ENCODE results near the gene ATP2B2.
"Not testable (repeated sequence)": the region's sequence is repeated elsewhere in the genome, so short reads cannot be mapped to it uniquely, and the experiment has no call there.

The ATP2B2 gene

DNA sequence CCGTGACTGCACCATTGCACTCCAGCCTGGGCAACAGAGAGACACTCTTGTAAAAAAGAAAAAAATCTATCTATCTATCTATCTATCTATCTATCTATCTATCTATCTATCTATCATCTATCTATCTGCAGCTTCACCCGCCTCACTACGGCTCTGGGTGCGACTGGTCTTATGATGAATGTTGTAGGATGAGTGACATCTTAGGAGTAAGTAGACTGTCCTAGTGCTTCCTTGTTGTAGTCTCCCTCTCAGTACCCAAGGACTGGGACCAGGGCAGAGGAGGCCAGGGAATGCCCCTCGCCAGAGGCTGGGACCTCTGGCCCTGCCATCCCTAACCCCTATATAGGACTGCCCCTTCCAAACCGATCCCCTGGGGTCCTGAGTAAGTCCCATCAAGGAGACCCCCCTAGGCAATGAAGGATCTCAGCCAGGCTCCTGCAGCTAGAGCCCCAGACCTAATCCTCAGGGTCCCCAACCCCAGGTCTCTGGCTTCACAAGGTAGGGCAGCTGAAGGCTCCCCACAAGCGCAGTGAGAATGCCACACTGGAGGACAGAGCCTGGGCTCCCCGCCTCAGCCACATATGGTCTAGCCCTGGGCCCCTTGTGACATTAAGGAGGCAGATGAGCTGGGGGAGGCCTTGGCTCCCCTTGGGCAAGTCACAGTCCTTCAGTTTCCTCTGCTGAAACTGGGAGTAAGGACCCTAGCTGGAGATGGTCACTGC, 183.6 kb downstream of the ATP2B2 start:
- no peak for DNase-seq (ENCODE audit: low read depth)

DNA sequence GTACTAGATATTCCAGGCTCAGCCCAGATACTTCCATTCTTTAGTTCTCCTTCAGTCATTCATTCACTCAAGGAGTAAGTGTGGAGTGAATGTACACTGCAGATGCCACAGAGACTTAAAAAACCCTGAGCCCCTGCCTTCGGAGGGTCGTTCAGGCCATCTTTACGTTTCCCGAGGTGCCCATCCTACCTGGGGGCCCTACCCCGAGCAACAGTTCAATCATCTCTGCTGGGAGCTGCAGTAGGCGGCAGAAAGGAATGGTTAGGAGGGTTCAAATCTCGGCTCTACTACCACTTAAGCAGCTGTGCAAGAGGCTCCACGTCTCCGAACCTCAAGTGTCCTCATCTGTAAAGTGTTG, 185.1 kb downstream of the ATP2B2 start:
- DNase-seq (ENCODE audit: low read depth) = no peak

DNA sequence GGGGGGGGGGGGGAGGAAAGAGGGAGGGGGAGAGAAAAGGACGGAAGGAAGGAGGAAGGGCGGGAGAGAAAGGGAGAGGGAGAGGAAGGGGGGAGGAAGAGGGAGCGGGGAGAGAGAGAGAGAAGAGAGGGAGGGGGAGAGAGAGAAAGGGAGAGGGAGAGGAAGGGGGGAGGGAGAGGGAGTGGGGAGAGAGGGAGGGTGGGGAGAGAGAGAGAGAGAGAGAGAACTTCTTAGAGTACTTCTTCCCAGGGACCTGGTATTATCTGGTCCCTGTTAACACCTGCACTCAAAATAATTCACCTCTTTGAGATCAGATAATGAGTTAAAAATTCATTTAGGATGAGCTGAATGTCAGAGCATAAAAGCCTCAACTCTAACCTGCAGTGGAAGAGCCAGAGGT, 185.6 kb downstream of the ATP2B2 start:
- DNase-seq (ENCODE audit: low read depth) = no peak

DNA sequence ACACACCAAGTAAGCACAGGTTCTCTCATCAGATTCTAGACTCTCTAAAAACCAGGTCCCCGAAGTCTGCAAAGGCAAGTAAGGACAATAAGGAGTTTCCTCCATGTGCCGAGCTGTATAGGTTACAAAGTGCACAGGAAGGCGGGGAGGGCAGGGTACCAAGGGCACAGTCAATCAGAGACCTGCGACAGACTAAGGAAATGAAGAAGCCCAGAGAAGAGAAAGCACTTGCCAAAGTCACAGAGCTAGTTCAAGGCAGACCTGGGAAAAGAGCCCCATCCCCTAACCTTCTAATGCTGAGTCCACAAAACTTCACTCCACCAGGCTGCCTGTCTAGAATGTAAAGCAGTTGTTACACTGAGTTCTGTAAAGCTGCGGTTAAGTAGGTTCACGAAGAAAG, 186.1 kb downstream of the ATP2B2 start:
- no peak for DNase-seq (ENCODE audit: low read depth)

DNA sequence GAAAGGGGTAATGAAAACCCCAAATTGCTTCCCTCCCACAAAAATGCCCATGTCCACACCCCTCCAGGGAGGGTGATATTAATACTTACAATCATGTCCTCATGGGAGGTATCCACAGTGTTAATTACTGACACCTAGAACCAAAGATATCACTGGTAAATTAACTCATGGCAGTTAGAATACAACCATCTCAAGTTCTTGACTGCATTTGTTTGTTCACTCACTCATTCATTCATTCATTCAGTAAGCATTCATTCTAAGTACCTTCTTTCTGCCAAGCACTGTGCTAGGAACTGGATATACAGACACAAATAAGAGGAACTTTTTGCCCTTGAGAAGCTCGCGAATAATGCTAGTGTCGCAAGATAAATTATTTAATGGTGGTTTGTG, 187.4 kb downstream of the ATP2B2 start:
- no peak for DNase-seq (ENCODE audit: low read depth)

DNA sequence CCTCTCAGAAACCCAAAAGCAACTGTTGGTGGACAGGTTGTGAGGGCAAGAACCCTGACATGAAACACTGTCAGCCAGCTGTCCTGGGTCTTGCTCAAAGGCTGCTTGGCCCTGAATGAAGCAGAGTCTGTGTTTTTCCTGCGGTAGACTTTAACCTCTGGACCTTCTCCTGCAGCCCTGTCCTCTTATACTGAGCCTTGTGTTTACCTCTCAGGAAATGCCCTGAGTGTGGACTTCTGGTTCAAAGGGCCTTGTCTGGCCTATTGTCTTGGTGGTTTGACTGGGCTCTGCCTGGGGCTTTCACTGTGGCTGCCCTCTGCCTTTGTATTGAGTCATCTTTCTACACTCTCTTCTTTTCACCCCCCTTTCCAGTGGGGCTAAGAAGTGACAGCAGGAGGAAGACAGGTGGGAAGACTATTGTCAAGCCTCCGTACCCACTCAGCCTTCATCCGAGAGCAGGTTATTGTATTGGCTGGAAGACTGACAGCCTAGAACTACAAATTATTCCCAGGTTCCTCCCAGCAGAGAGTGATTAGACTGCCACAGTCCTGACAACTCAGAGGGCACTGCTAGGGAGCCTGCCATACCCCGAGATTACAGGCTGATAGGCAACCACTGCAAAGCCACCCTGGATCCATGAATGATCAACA, 187.9 kb downstream of the ATP2B2 start:
- DNase-seq (ENCODE audit: low read depth) = no peak

DNA sequence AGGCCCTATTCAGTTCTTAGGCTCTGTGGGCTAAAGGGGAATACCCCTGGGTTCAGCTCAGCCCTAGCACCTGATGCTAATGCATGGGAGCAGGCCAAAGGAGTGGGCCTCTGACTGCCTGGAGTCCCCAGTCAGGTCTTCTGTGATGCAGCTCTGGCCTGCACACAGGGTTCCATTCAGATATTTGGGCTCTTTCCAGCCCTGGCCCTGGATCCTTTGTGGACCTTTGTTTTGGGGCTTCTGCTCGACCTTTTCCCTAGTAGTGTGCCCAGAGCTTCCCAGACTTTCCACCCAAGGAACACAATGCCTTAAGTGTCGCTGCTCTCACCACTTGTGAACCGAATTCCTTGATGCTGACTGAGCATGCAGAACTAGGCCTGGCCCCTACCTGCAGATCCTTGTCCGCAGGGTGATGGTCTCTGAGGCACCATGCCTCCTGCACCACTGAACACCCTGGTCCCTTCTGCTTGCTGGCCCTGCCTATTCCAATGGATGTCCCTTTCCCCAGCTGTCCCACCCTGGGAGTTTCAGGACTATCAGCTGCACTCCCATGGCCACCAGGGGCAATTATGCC, 189.5 kb downstream of the ATP2B2 start:
- no peak for DNase-seq (ENCODE audit: low read depth)

DNA sequence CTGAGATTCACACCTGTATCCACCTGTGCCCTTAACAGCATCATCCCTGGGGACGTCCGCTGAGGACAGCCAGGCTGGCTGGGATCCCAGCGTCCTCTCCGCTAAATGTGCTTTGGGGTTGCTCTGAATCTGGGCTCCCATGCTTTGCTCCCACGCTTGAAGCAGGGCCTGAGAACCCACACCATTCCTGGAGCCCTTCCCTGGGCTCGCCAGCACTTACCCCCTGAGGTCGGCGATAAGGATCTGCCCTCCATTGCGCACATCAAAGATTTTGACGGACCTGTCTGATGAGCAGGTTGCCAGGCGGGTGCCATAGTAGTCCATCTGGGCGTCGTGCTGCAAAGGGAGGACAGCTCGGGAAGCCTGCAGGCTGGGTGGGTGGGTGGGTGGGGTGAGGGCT, 190.3 kb downstream of the ATP2B2 start:
- no peak for DNase-seq (ENCODE audit: low read depth)

DNA sequence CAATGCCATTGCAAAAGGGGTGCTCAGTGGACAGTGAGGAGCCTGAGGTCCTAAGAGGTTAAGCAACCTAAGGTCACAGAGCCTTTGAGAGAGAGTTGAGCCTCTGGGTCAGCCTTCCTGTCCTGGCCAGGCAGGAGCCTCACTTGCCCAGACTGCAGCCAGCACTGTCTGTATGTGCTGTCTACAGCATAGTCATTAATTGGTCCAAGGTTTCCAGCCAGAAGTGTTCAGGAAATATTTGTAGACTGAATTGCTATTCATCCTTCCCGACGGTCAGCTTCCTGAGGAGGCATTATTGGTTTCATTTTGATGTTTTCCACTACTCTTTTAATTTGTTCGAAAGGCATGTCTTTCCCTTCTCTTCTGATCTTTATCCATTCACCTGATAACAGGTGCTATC, 192.5 kb downstream of the ATP2B2 start:
- no peak for DNase-seq (ENCODE audit: low read depth)

DNA sequence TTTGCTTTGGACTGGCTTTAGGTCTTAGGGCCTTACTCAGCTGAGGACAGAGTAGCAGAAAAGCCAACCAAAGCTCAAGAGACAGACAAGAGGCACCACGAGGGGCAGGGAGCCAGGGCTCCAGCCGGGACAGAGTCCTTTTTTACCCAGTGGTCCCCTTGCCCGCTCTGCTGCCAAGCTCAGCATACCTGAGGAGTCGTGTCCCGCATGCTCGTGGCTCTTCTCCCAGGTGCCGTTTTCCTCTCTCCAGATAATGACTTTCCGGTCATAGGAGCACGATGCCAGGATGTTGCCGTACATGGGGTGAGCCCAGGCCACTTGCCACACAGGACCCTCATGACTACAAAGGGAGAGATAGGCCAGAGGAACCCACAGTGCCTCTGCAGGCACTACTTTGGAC, 193.0 kb downstream of the ATP2B2 start:
- DNase-seq (ENCODE audit: low read depth) = no peak

DNA sequence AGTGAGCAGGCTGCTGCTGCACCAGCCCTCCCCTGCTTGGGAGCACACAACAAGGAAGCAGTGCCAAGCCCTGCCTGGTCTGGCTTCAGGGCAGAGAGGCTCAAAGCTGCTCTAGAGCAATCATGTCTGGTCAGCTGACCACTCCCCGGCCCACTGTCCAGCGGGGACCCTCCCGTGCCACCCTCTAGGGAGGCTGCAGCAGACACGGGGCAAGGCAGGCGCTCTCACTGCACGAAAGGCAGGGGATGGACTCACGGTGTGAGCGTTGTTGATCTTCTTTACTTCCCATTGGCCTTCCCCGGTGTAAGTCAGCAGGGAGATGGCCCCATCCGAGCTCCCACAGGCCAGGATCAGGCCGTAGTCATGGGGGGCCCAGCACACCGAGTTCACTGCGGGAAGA, 193.7 kb downstream of the ATP2B2 start:
- no peak for DNase-seq (ENCODE audit: low read depth)

DNA sequence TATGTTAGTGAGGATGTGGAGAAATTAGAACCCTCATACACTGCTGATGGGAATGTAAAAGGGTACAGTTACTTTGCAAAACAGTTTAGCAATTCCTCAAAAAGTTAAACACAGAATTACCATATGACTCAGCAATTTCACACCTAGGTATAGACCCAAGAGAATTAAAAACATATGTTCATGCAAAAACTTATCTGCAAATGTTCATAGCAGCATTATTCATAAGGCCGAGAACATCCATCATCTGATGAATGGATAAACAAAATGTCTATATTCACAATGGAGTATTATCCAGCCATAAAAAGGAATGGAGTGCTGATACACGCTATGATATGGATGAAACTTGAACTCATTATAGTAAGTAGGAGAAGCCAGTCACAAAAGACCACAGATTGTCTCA, 194.8 kb downstream of the ATP2B2 start:
- no peak for DNase-seq (ENCODE audit: low read depth)

DNA sequence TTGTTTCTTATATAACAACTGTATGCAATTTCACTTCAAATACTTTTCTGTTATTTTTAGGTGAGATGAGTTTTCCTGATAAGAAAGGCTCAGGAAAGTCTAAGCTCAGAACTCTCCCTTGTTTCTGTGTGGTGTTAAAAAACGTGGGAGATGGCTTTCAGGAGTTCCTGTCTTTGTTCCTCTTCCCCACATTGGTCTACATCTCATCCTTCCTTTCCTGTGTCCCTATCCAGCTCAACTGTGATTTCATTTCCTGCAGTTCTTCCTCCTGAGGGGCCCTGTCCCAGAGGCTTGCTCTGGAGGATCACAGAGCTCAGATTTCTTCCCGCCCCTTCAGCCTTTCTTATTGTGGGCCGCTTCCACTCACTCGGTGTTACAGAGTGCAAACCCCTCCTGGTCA, 195.7 kb downstream of the ATP2B2 start:
- no peak for DNase-seq (ENCODE audit: low read depth)

DNA sequence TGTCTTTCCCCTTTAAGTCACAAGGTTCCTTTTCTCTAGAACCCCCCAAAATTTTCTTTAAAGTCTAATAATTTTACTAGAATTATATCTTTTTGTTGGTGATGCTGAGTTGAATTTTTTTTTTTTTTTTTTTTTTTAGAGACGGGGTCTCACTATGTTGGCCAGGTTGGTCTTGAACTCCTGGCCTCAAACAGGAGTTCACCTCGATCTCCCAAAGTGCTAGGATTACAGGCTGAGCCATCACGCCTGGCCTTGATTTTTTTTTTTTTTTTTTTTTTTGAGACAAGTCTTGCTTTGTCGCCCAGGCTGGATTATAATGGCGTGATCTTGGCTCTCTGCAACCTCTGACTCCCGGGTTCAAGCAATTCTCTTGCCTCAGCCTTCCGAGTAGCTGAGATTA, 196.7 kb downstream of the ATP2B2 start:
- no peak for DNase-seq (ENCODE audit: low read depth)

DNA sequence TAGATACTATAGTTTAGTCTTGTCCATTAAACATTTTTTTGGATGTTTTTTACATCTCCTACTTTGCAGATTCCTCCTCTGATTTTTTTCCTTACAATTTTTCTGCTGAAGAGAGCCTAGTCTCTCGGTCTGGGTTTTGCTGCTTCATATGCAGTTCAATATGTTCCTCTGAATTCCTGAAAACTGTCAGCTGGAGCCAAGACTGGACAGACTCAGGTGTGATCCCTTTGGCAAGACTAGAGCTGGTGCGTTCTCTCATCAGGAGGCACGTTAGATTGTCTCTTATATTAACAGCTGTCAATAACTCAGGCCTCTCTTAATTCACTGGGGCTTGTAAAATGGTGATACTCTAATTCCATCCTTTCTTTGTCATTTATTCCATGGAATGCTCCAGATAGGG, 199.2 kb downstream of the ATP2B2 start:
- DNase-seq (ENCODE audit: low read depth) = no peak

DNA sequence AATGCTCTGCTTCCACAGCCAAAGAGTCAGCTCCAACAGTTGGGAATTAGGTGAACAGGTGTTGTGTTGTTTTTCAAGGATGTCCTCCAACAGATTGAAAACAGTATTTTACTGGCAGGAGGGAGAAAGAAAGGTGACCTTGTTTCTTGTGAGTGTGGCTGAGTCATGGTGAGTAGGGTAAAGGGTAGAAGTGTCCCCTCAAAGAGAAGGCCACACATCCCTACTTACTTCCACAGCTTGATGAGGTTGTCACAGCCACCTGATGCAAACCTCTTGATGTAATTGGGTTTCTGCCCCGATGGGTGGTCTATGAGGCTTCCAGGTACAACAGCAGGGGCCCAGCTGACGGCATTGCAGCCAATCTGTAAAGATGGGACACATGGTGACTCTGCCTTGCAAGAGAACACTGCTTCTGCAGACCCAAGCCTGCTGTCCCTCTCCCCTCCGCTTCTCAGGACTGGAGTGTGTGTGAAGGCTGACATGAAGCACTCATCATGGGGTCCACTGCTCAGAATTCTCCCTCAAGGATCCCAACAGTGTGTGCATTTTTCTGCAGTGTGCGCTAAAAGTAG, 200.0 kb downstream of the ATP2B2 start:
- no peak for DNase-seq (ENCODE audit: low read depth)

DNA sequence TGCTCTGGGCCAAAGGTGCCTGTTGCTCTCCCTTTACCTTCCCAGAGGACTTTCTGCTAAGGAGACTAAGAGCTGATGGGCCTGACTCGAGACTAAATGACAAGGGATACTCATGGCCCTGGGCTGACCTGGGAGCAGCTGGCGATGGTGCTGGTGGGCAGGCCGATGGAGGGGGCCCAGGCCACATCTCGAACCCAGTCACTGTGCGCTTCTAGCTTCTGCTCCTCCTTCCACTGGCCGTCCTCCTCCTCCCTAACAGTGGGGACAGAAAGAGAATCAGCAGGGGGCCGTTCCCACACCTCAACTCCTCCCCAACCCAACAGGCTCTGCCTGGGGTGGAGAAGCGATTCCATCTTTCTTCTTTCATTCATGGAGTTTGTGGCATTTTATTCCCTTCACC, 200.5 kb downstream of the ATP2B2 start:
- DNase-seq (ENCODE audit: low read depth) = no peak

DNA sequence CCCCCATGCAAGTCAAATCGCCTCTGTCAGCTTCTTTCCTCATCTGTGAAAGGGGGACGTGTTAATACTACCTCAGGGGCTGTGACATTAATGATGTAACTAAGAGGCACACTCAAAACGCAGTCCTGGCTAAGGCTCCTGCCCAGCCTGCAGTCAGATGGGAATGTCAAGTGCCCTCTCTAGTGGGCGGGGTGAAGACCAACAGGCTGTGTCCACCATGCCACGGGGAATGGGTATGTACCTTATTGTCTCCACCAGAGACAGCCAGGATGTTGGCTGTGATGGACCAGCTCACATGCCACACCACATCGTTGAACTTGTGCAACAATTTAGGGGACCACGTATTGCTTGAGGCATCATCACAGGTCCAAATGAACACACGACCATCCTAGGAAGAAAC, 201.6 kb downstream of the ATP2B2 start:
- DNase-seq (ENCODE audit: low read depth) = no peak

DNA sequence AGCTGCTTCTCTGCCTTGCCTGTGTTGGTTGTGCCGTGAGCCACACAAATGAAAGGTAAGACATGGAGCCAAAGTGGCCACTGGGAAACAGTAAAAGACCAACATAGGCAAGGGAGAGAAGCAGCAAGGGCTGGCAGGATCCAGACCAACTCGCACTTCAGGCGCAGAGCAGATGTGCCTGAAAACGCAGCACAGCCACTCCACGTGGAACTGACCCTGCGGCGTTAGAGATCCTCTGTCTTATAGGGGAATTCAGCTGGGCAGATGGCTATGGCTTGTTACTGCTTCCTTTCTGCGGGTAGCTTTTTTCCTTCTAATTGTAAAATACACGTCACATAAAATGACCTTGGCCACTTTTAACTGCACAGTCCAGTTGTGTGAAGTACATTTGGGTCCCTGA, 202.3 kb downstream of the ATP2B2 start:
- DNase-seq (ENCODE audit: low read depth) = no peak

DNA sequence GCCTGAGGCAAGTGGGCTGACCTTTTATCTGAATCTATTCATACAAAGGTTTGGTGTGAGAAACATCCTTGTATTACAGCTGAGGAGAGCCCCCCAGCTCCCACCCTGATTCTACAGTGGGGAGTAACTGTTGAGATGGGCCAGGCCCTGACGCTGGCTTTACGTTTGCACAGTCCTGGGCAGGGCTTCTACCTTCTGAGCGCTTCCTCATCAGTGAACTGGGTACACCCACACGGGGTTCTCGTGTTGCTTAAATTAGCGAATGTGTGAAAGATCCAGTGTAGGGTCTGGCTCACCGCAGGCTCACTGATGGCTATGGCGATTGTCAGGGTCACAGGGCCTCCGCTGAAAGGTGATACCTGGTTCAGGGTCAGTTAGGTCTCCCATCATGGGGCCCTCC, 205.3 kb downstream of the ATP2B2 start:
- DNase-seq (ENCODE audit: low read depth) = no peak

DNA sequence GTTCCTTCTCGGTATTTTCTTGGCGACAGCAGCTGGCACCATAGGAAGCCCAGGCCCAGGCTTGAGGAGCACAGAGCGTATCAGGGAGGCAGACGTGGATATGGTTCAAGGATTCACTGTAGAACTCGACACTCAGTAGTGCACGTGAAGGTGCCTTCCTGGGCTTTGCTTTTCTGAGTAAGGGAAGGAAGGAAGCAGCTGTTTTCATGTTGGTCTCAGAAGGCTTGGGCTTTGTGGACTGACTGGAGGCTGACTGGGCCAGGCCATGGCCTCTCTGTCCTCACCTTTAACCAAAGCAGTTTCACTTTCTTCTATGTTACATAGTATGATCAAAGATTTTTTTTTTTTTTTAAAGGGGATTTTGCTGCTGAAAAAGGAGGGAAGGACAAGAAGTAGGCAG, 205.7 kb downstream of the ATP2B2 start:
- DNase-seq (ENCODE audit: low read depth) = no peak

DNA sequence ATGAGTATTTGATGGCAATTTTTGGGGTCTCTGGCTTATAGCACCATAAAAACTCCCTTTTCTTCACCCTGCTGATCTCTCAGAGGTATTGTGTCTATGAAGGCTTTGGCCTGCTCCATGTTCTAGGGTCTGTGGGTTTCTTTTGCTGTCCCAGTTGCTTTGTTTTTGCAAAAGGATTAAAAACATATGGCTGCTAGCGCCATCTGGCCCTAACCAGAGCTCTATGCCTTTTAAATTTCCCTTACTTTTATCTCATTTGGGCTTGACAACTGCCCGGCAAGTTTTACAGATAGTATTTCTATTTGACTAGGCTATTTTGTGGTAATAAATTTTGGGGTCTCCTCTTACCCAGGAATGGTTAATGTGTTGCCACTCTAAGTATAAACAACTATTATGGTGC, 206.2 kb downstream of the ATP2B2 start:
- DNase-seq (ENCODE audit: low read depth) = no peak

DNA sequence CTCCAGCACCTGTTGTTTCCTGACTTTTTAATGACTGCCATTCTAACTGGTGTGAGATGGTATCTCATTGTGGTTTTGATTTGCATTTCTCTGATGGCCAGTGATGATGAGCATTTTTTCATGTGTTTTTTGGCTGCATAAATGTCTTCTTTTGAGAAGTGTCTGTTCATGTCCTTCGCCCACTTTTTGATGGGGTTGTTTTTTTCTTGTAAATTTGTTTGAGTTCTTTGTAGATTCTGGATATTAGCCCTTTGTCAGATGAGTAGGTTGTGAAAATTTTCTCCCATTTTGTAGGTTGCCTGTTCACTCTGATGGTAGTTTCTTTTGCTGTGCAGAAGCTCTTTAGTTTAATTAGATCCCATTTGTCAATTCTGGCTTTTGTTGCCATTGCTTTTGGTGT, 207.3 kb downstream of the ATP2B2 start:
- not testable (repeated sequence) for DNase-seq (ENCODE audit: low read depth)
